NB4 (cell line): ENCODE results near the gene PDZRN3.

Experiments
- DNase-seq: peaks from one replicate; pipeline ENCODE4 v3.0.0; 2010; ENCODE audit warnings: low read depth
- H3K4me3 ChIP-seq: one replicate; pipeline ENCODE4 v1.5.1; 2011; ENCODE audit warnings: mild to moderate bottlenecking, low read depth, low read length, moderate library complexity
- CTCF ChIP-seq: IDR thresholded peaks from one replicate; pipeline ENCODE4 v1.5.1; 2012; ENCODE audit warnings: low read depth, low read length
- MAX ChIP-seq: IDR thresholded peaks from 2 replicates; pipeline ENCODE4 v1.6.1; 2011; ENCODE audit warnings: low read depth, low read length
- MYC ChIP-seq: IDR thresholded peaks from 2 replicates; pipeline ENCODE4 v1.6.1; 2011; ENCODE audit warnings: low read depth, low read length
- POLR2A ChIP-seq: IDR thresholded peaks from 2 replicates; pipeline ENCODE4 v1.6.1; 2011; ENCODE audit warnings: mild to moderate bottlenecking; ENCODE audit not compliant: insufficient read length; ENCODE audit errors: extremely low read depth

PDZRN3 gene

GRCh38 chr3:73543412-73543811, 81.3 kb downstream of the PDZRN3 start:
- TF ChIP-seq MYC: no peak
- TF ChIP-seq POLR2A: no peak
- TF ChIP-seq CTCF: no peak
- no peak for TF ChIP-seq MAX
- no peak overlapping the region for H3K4me3 ChIP-seq
- DNase-seq: no peak

GRCh38 chr3:73542136-73542535, 82.6 kb downstream of the PDZRN3 start:
- DNase-seq: no peak
- no peak overlapping the region for H3K4me3 ChIP-seq
- TF ChIP-seq MAX (no peak), POLR2A (no peak), CTCF (no peak), MYC (no peak)

- H3K4me3 ChIP-seq: no peak overlapping the region
- DNase-seq: no peak
- TF ChIP-seq CTCF (no peak), POLR2A (no peak), MYC (no peak), MAX (no peak)
Observed at GRCh38 chr3:73540969-73541740, 83.6 kb downstream of the PDZRN3 start.

GRCh38 chr3:73538486-73538885, 86.3 kb downstream of the PDZRN3 start:
- DNase-seq: no peak

GRCh38 chr3:73536952-73537351, 87.8 kb downstream of the PDZRN3 start:
- DNase-seq: no peak
- TF ChIP-seq POLR2A: no peak
- no peak for TF ChIP-seq MYC
- no peak for TF ChIP-seq CTCF
- TF ChIP-seq MAX: no peak
- no peak overlapping the region for H3K4me3 ChIP-seq

More at GRCh38 chr3:73538486-73538885, 86.3 kb downstream of the PDZRN3 start:
- TF ChIP-seq MAX (no peak), CTCF (no peak), POLR2A (no peak), MYC (no peak)
- H3K4me3 ChIP-seq: no peak overlapping the region
